Brain microvascular endothelial cell (primary cell): ENCODE data around the gene BCAR1.

Experiments
- DNase-seq: peaks from one replicate; pipeline ENCODE4 v3.0.0-alpha.2; 2020
- H3K27ac ChIP-seq: fragments of 250-450 bp; sonication (Bioruptor Pico); 2 replicates; pipeline ENCODE4 v1.5.1; 2020; ENCODE audit warnings: mild to moderate bottlenecking, moderate library complexity
- H3K27me3 ChIP-seq: fragments of 250-450 bp; sonication (Bioruptor Pico); replicated peaks from 2 replicates; pipeline ENCODE4 v1.5.1; 2020; ENCODE audit warnings: mild to moderate bottlenecking
- H3K36me3 ChIP-seq: fragments of 250-450 bp; sonication (Bioruptor Pico); replicated peaks from 2 replicates; pipeline ENCODE4 v1.5.1; 2020; ENCODE audit warnings: mild to moderate bottlenecking
- H3K4me3 ChIP-seq: 2 replicates; pipeline ENCODE4 v1.5.1; 2011; ENCODE audit warnings: low read depth, mild to moderate bottlenecking, control low read depth, low read length, moderate library complexity
- CTCF ChIP-seq: IDR thresholded peaks from 2 replicates; pipeline ENCODE4 v1.5.1; 2011; ENCODE audit warnings: low read depth, mild to moderate bottlenecking, moderate library complexity, low read length, control low read depth, inconsistent platforms; ENCODE audit errors: missing control alignments
- in situ Hi-C: cut with HindIII; loops from 2 replicates; pipeline ENCODE4 v1.10.0; 2017; ENCODE audit warnings: low sequenced_read_pairs, low pct_ligation_motif_present

Gene BCAR1

DNA sequence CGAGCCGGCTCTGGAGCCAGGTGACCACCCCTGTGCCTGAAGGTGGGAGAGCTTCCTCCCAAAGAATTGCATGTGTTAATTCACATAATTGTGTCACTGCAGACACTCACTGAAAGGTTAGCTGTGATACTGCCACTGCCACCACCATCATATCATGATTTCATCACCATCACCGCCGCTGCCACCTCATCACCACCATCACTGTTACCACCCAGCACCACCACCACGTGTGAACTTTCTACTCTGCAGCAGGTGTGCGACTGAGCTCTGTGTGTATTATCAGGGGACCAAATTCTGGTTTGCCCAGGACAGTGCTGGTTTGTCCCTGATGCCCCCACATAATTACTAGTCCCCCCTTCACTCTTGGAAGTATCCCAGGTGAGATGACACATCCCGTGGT, 15.2 kb downstream of the BCAR1 start:
- in situ Hi-C loops = no loop called here
- H3K36me3 ChIP-seq = peaks cover 74% of the 10 kb centered on the region
- H3K27me3 ChIP-seq = no peaks in the 10 kb centered on the region
- TF ChIP-seq CTCF = no peak
- no peak overlapping the region for H3K27ac ChIP-seq
- H3K4me3 ChIP-seq = no peak overlapping the region
- DNase-seq = no peak

GRCh38 chr16:75235721-75236193, 15.7 kb downstream of the BCAR1 start:
- no peaks in the 10 kb centered on the region for H3K27me3 ChIP-seq
- no peak overlapping the region for H3K4me3 ChIP-seq
- in situ Hi-C loops = no loop called here
- H3K27ac ChIP-seq = no peak overlapping the region
- no peak for DNase-seq
- TF ChIP-seq CTCF = no peak
- peaks cover 75% of the 10 kb centered on the region for H3K36me3 ChIP-seq

GRCh38 chr16:75234856-75235696, 16.3 kb downstream of the BCAR1 start:
- no peak overlapping the region for H3K27ac ChIP-seq
- no peak for DNase-seq
- in situ Hi-C loops = no loop called here
- peaks cover 77% of the 10 kb centered on the region for H3K36me3 ChIP-seq
- H3K4me3 ChIP-seq = no peak overlapping the region
- TF ChIP-seq CTCF = no peak
- no peaks in the 10 kb centered on the region for H3K27me3 ChIP-seq

- Histone ChIP-seq H3K27me3 (no peaks in the 10 kb centered on the region), H3K36me3 (peaks cover 79% of the 10 kb centered on the region), H3K4me3 (no peak overlapping the region), H3K27ac (no peak overlapping the region)
- TF ChIP-seq CTCF = no peak
- in situ Hi-C loops = no loop called here
- DNase-seq = no peak
These were observed 17.8 kb downstream of the BCAR1 start for GRCh38 chr16:75233611-75233938.

- in situ Hi-C loops = no loop called here
- TF ChIP-seq CTCF = no peak
- H3K27ac ChIP-seq = no peak overlapping the region
- no peak for DNase-seq
- H3K27me3 ChIP-seq = no peaks in the 10 kb centered on the region
- peaks cover 78% of the 10 kb centered on the region for H3K36me3 ChIP-seq
- no peak overlapping the region for H3K4me3 ChIP-seq
These were observed 19.9 kb downstream of the BCAR1 start for GRCh38 chr16:75231570-75231969.
